Transverse colon (tissue), 4 donors: ENCODE measurements around the gene ECT2L.

Experiments
- CTCF ChIP-seq, 5 experiments: fragments of 200-600 bp in 3 of 5; fragments of 450-650 bp in 2 of 5; sonication (generic) in 3 of 5; IDR thresholded peaks; 1 replicate in 2 of 5; 2 replicates in 3 of 5; pipeline ENCODE4 v1.5.1; 2016 to 2017; ENCODE audit warnings: antibody characterized with exemption in 5 of 5, inconsistent platforms in 3 of 5, mild to moderate bottlenecking in 2 of 5, moderate library complexity in 1 of 5
- POLR2A ChIP-seq: fragments of 450-650 bp; IDR thresholded peaks from one replicate; pipeline ENCODE4 v1.6.1; 2016; ENCODE audit warnings: antibody characterized with exemption, mild to moderate bottlenecking, moderate library complexity
- POLR2AphosphoS5 ChIP-seq, 3 donors: sonication (generic); formaldehyde crosslinking; IDR thresholded peaks; one replicate each; pipeline ENCODE4 v1.6.1; 2016; ENCODE audit warnings: antibody characterized with exemption in 3 of 3

- TF ChIP-seq CTCF (IDR thresholded peaks at IDR 0.05): no peak
- no peak for TF ChIP-seq POLR2AphosphoS5 (IDR thresholded peaks at IDR 0.05)
- TF ChIP-seq POLR2A: no peak
Measured at GRCh38 chr6:138821519-138821918, 25.6 kb downstream of the ECT2L start.
